ENCODE data around the gene AIFM3.
"Not testable (repeated sequence)": the region's sequence is repeated elsewhere in the genome, so short reads cannot be mapped to it uniquely, and the experiment has no call there.

AIFM3 gene

GRCh38 chr22:20959578-20960461 is 7.2 kb upstream of the AIFM3 start:
- DNase-seq, result no peak

GRCh38 chr22:20960609-20961008 is 6.4 kb upstream of the AIFM3 start:
- no peak for DNase-seq

- no peak for DNase-seq
Measured at GRCh38 chr22:20962491-20962945, 4.5 kb upstream of the AIFM3 start.

GRCh38 chr22:20963201-20964052 is 3.6 kb upstream of the AIFM3 start:
- DNase-seq, result no peak

- DNase-seq, result no peak
Measured at GRCh38 chr22:20964090-20964798, 2.8 kb upstream of the AIFM3 start.

- no peak for DNase-seq
Measured at GRCh38 chr22:20964799-20965103, 2.3 kb upstream of the AIFM3 start.

- DNase-seq, result no peak
Measured at GRCh38 chr22:20965104-20965887, 1.8 kb upstream of the AIFM3 start.

- no peak for DNase-seq
Measured at GRCh38 chr22:20965888-20966855, 883 bp upstream of the AIFM3 start.

GRCh38 chr22:20967697-20968211 is 699 bp downstream of the AIFM3 start:
- no peak for DNase-seq

GRCh38 chr22:20968281-20968977 is 1.4 kb downstream of the AIFM3 start:
- no peak for DNase-seq

- DNase-seq, result no peak
Measured at GRCh38 chr22:20970939-20971657, 4.0 kb downstream of the AIFM3 start.

- not testable (repeated sequence) for DNase-seq
Measured at GRCh38 chr22:20972014-20972694, 5.1 kb downstream of the AIFM3 start.

GRCh38 chr22:20972933-20973577 is 6.0 kb downstream of the AIFM3 start:
- DNase-seq, result no peak

GRCh38 chr22:20973634-20974286 is 6.7 kb downstream of the AIFM3 start:
- DNase-seq, result no peak

- no peak for DNase-seq
Measured at GRCh38 chr22:20974336-20974955, 7.4 kb downstream of the AIFM3 start.

- DNase-seq, result no peak
Measured at GRCh38 chr22:20975541-20976290, 8.7 kb downstream of the AIFM3 start.

All from activated CD8-positive, alpha-beta memory T cell treated with anti-CD3 and anti-CD28 coated beads for 24 hours (primary cell).